Epithelial cell of esophagus (primary cell): ENCODE measurements around the gene LPCAT4.

Source experiments
- DNase-seq: peaks from one replicate; pipeline ENCODE4 v3.0.0; 2010; ENCODE audit warnings: low read depth
- H3K4me3 ChIP-seq: 2 replicates; pipeline ENCODE4 v1.5.1; 2011; ENCODE audit warnings: mild to moderate bottlenecking, low read length, control low read depth
- CTCF ChIP-seq: IDR thresholded peaks from 2 replicates; pipeline ENCODE4 v1.5.1; 2011; ENCODE audit warnings: low read depth, mild to moderate bottlenecking, low read length, control low read depth, inconsistent platforms; ENCODE audit not compliant: insufficient read depth; ENCODE audit errors: missing control alignments

LPCAT4 gene

GRCh38 chr15:34338347-34338746 is 28.6 kb downstream of the LPCAT4 start:
- TF ChIP-seq CTCF, result no peak
- peak overlapping the region; percentile 82 for H3K4me3 ChIP-seq

GRCh38 chr15:34337557-34338306 is 29.3 kb downstream of the LPCAT4 start, which contains the start of gene SLC12A6:
SLC12A6 (minus strand) TSS chr15:34337781; CDS start chr15:34336680, 1,101 bp downstream.
- TF ChIP-seq CTCF, result no peak
- DNase-seq, result peak; percentile 95
- H3K4me3 ChIP-seq, result peak within 1 kb of the TSS; percentile 82

More at GRCh38 chr15:34338347-34338746, 28.6 kb downstream of the LPCAT4 start:
- DNase-seq, result no peak

- DNase-seq, result no peak
- H3K4me3 ChIP-seq, result peak overlapping the region; percentile 82
- TF ChIP-seq CTCF, result no peak
These were observed 29.9 kb downstream of the LPCAT4 start for GRCh38 chr15:34336991-34337556.

GRCh38 chr15:34336231-34336990 is 30.6 kb downstream of the LPCAT4 start:
- DNase-seq, result no peak
- peak overlapping the region; percentile 82 for H3K4me3 ChIP-seq
- no peak for TF ChIP-seq CTCF

GRCh38 chr15:34335176-34336032 is 31.6 kb downstream of the LPCAT4 start:
- peak; percentile 46 for DNase-seq
- H3K4me3 ChIP-seq, result no peak overlapping the region
- TF ChIP-seq CTCF, result no peak

GRCh38 chr15:34334672-34335071 is 32.3 kb downstream of the LPCAT4 start:
- TF ChIP-seq CTCF, result no peak
- peak; percentile 49 for DNase-seq
- no peak overlapping the region for H3K4me3 ChIP-seq
